HEK293 (cell line): ENCODE measurements around the gene EMC9.

Experiments
- EGR2 ChIP-seq: fragments of 450-650 bp; formaldehyde crosslinking; IDR thresholded peaks from 2 replicates; pipeline ENCODE4 v1.5.1; 2016; ENCODE audit warnings: low read depth, missing biosample characterization, missing genetic modification characterization
- HOXA7 ChIP-seq: sonication (generic); formaldehyde crosslinking; IDR thresholded peaks from 2 replicates; pipeline ENCODE4 v1.8.1; 2022; ENCODE audit warnings: missing genetic modification reagents, borderline replicate concordance
- IKZF3 ChIP-seq: fragments of 450-650 bp; IDR thresholded peaks from 2 replicates; pipeline ENCODE4 v1.5.0; 2018; ENCODE audit warnings: missing biosample characterization, mild to moderate bottlenecking, missing genetic modification characterization, moderate library complexity
- INSM2 ChIP-seq: fragments of 450-650 bp; formaldehyde crosslinking; IDR thresholded peaks from 2 replicates; pipeline ENCODE4 v1.5.1; 2016; ENCODE audit warnings: missing biosample characterization, missing genetic modification characterization
- KLF17 ChIP-seq: fragments of 450-650 bp; formaldehyde crosslinking; IDR thresholded peaks from 2 replicates; pipeline ENCODE4 v1.5.1; 2016; ENCODE audit warnings: missing biosample characterization, missing genetic modification characterization
- KLF8 ChIP-seq: fragments of 450-650 bp; formaldehyde crosslinking; IDR thresholded peaks from 2 replicates; pipeline ENCODE4 v1.5.1; 2016; ENCODE audit warnings: missing biosample characterization, missing genetic modification characterization
- PATZ1 ChIP-seq: fragments of 450-650 bp; formaldehyde crosslinking; IDR thresholded peaks from 2 replicates; pipeline ENCODE4 v1.5.1; 2016; ENCODE audit warnings: missing biosample characterization, missing genetic modification characterization
- PRDM4 ChIP-seq: fragments of 450-650 bp; formaldehyde crosslinking; IDR thresholded peaks from 2 replicates; pipeline ENCODE4 v1.5.1; 2017; ENCODE audit warnings: missing biosample characterization, missing genetic modification characterization
- SP3 ChIP-seq: fragments of 450-650 bp; formaldehyde crosslinking; IDR thresholded peaks from 2 replicates; pipeline ENCODE4 v1.5.1; 2016; ENCODE audit warnings: missing biosample characterization, missing genetic modification characterization
- ZBTB10 ChIP-seq: fragments of 450-650 bp; formaldehyde crosslinking; IDR thresholded peaks from 2 replicates; pipeline ENCODE4 v1.5.1; 2016; ENCODE audit warnings: missing biosample characterization, missing genetic modification characterization
- ZBTB26 ChIP-seq: fragments of 450-650 bp; formaldehyde crosslinking; optimal IDR thresholded peaks from 2 replicates; pipeline ENCODE3; 2016; ENCODE audit warnings: missing biosample characterization, mild to moderate bottlenecking, missing genetic modification characterization
- ZBTB8A ChIP-seq: fragments of 450-650 bp; formaldehyde crosslinking; IDR thresholded peaks from 2 replicates; pipeline ENCODE4 v1.5.1; 2016; ENCODE audit warnings: missing biosample characterization, missing genetic modification characterization
- ZFP69B ChIP-seq: fragments of 450-650 bp; formaldehyde crosslinking; IDR thresholded peaks from 2 replicates; pipeline ENCODE4 v1.5.1; 2016; ENCODE audit warnings: missing biosample characterization, missing genetic modification characterization
- ZNF10 ChIP-seq: fragments of 450-650 bp; formaldehyde crosslinking; IDR thresholded peaks from 2 replicates; pipeline ENCODE4 v1.5.1; 2017; ENCODE audit warnings: missing biosample characterization, missing genetic modification characterization
- ZNF16 ChIP-seq: fragments of 450-650 bp; formaldehyde crosslinking; IDR thresholded peaks from 2 replicates; pipeline ENCODE4 v1.5.1; 2016; ENCODE audit warnings: low read depth, missing biosample characterization, missing genetic modification characterization
- ZNF423 ChIP-seq: fragments of 450-650 bp; formaldehyde crosslinking; IDR thresholded peaks from 2 replicates; pipeline ENCODE4 v1.5.1; 2016; ENCODE audit warnings: missing biosample characterization, missing genetic modification characterization
- ZNF449 ChIP-seq: fragments of 450-650 bp; formaldehyde crosslinking; IDR thresholded peaks from 2 replicates; pipeline ENCODE4 v1.5.1; 2017; ENCODE audit warnings: missing biosample characterization, mild to moderate bottlenecking, missing genetic modification characterization, moderate library complexity
- ZNF692 ChIP-seq: fragments of 450-650 bp; formaldehyde crosslinking; IDR thresholded peaks from 2 replicates; pipeline ENCODE4 v1.5.1; 2016; ENCODE audit warnings: missing biosample characterization, missing genetic modification characterization
- ZNF76 ChIP-seq: fragments of 450-650 bp; formaldehyde crosslinking; IDR thresholded peaks from 2 replicates; pipeline ENCODE4; 2016; ENCODE audit warnings: low read depth, missing biosample characterization, missing genetic modification characterization, borderline replicate concordance
- ZNF792 ChIP-seq: fragments of 450-650 bp; formaldehyde crosslinking; IDR thresholded peaks from 2 replicates; pipeline ENCODE4 v1.5.1; 2016; ENCODE audit warnings: missing biosample characterization, missing genetic modification characterization
- ZNF830 ChIP-seq: fragments of 450-650 bp; IDR thresholded peaks from 2 replicates; pipeline ENCODE4 v1.5.0; 2018; ENCODE audit warnings: missing biosample characterization, missing genetic modification characterization, low read depth, mild to moderate bottlenecking, moderate library complexity
- ZSCAN30 ChIP-seq: fragments of 450-650 bp; IDR thresholded peaks from 2 replicates; pipeline ENCODE4 v1.5.1; 2018; ENCODE audit warnings: missing biosample characterization, mild to moderate bottlenecking, missing genetic modification characterization, moderate library complexity
- ZXDB ChIP-seq: fragments of 450-650 bp; formaldehyde crosslinking; IDR thresholded peaks from 2 replicates; pipeline ENCODE4 v1.5.1; 2016; ENCODE audit warnings: missing biosample characterization, missing genetic modification characterization

Gene EMC9

GRCh38 chr14:24093901-24094840 lies 47.2 kb downstream of the EMC9 start, which contains the start of gene PCK2 (continued):
- TF ChIP-seq INSM2 (tag by site-specific recombination) (peak; percentile 14; the same call in 1 of the 2 replicates), ZNF76 (peak; percentile 80), ZNF692 (peak; percentile 95), ZBTB10 (tag by site-specific recombination) (peak; percentile 86), SP3 (tag by site-specific recombination) (peak; percentile 94), IKZF3 (tag by site-specific recombination) (peak; percentile 84), KLF17 (tag by site-specific recombination) (peak; percentile 69; the same call in 1 of the 2 replicates), ZNF423 (tag by site-specific recombination) (0 out of 2 replicates have a peak, but pooled peaks have one; percentile 27), EGR2 (peak; percentile 90), PATZ1 (tag by site-specific recombination) (peak; percentile 99), ZXDB (peak; percentile 78), ZNF449 (tag by site-specific recombination) (peak; percentile 90), ZBTB8A (tag by site-specific recombination) (peak; percentile 75), ZNF792 (tag by site-specific recombination) (no peak), ZNF830 (tag by site-specific recombination) (no peak), ZFP69B (peak; percentile 87), KLF8 (tag by site-specific recombination) (peak; percentile 79; the same call in 1 of the 2 replicates), ZNF16 (tag by site-specific recombination) (no peak), ZBTB26 (tag by site-specific recombination) (peak; percentile 92), PRDM4 (tag by site-specific recombination) (no peak), ZSCAN30 (peak; percentile 73), ZNF10 (tag by site-specific recombination) (0 out of 2 replicates have a peak, but pooled peaks have one; percentile 8), HOXA7 (CRISPR knock-in tag) (no peak)
